PFSK-1 (cell line): ENCODE measurements around the gene HDGFL3.

Source experiments
- POLR2AphosphoS5 ChIP-seq: IDR thresholded peaks from 2 replicates; pipeline ENCODE4 v1.6.1; 2012; ENCODE audit warnings: low read depth, mild to moderate bottlenecking, control low read depth, low read length, moderate library complexity
- SIN3A ChIP-seq: IDR thresholded peaks from 2 replicates; pipeline ENCODE4 v1.6.1; 2012; ENCODE audit warnings: mild to moderate bottlenecking, low read length, moderate library complexity, borderline replicate concordance; ENCODE audit not compliant: insufficient read depth
- TF ChIP-seq, protein P1 (sequence below), 2 experiments: IDR thresholded peaks; 2 replicates each; pipeline versions ENCODE4 v1.6.1 to v1.8.0; 2011 to 2012; ENCODE audit warnings: low read depth in 2 of 2, low read length in 2 of 2, control low read depth in 1 of 2, inconsistent platforms in 1 of 2, mild to moderate bottlenecking in 1 of 2, moderate library complexity in 1 of 2; ENCODE audit not compliant: insufficient read depth in 1 of 2

DNA sequence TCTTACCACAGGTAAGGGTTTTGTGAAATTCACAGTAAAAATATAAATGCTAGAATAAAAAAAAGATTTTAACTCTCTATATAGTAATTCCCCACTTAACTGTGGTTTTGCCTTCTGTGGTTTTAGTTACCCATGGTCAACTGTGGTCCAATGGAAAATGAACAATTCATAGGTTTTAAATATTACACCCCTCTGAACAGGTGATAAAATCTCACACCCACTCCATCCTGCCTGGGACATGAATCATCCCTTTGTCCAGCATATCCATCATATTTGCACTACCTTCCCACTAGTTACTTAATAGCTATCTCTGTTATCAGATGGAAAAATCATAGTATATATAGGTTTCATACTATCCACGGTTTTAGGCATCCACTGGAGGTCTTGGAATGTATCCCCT lies 49.2 kb downstream of the HDGFL3 start:
- no peak for TF ChIP-seq SIN3A
- no peak for TF ChIP-seq POLR2AphosphoS5
- TF ChIP-seq, protein P1, sequence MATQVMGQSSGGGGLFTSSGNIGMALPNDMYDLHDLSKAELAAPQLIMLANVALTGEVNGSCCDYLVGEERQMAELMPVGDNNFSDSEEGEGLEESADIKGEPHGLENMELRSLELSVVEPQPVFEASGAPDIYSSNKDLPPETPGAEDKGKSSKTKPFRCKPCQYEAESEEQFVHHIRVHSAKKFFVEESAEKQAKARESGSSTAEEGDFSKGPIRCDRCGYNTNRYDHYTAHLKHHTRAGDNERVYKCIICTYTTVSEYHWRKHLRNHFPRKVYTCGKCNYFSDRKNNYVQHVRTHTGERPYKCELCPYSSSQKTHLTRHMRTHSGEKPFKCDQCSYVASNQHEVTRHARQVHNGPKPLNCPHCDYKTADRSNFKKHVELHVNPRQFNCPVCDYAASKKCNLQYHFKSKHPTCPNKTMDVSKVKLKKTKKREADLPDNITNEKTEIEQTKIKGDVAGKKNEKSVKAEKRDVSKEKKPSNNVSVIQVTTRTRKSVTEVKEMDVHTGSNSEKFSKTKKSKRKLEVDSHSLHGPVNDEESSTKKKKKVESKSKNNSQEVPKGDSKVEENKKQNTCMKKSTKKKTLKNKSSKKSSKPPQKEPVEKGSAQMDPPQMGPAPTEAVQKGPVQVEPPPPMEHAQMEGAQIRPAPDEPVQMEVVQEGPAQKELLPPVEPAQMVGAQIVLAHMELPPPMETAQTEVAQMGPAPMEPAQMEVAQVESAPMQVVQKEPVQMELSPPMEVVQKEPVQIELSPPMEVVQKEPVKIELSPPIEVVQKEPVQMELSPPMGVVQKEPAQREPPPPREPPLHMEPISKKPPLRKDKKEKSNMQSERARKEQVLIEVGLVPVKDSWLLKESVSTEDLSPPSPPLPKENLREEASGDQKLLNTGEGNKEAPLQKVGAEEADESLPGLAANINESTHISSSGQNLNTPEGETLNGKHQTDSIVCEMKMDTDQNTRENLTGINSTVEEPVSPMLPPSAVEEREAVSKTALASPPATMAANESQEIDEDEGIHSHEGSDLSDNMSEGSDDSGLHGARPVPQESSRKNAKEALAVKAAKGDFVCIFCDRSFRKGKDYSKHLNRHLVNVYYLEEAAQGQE (IDR thresholded peaks at IDR 0.05; ENCODE audit: insufficient read depth in 1 of 2, low read depth in 2 of 2, low read length in 2 of 2) = no peak
